Right cardiac atrium (tissue), 5 donors: ENCODE measurements around the gene SYNPR. TPM values are rescaled to one million over a fixed set of nuclear protein-coding genes. Genes with fewer than 3 reads are reported as not detected.

Experiments used
- ATAC-seq, 2 donors: fragments of 200-7000 bp; cut with Tn5 transposase; one replicate each; pipeline versions ENCODE4 v1.8.0 to v1.9.1; 2020; ENCODE audit warnings: moderate library complexity in 2 of 2, mild to moderate bottlenecking in 1 of 2
- DNase-seq, 3 donors: peaks; one replicate each; pipeline ENCODE4 v3.0.0-alpha.2; 2020
- H3K27ac ChIP-seq: one replicate; pipeline ENCODE4 v1.5.1; 2013; ENCODE audit warnings: mild to moderate bottlenecking, low read length, control low read depth, moderate library complexity
- H3K27me3 ChIP-seq: one replicate; pipeline ENCODE4 v1.6.1; 2013; ENCODE audit not compliant: control insufficient read depth, insufficient read depth
- H3K4me1 ChIP-seq: one replicate; pipeline ENCODE4 v1.6.1; 2013; ENCODE audit warnings: low read length; ENCODE audit not compliant: control insufficient read depth, insufficient read depth
- H3K4me3 ChIP-seq: one replicate; pipeline ENCODE4 v1.5.1; 2013; ENCODE audit warnings: low read length, control low read depth
- H3K9me3 ChIP-seq: one replicate; pipeline ENCODE4 v1.6.1; 2013; ENCODE audit warnings: low read length; ENCODE audit not compliant: control insufficient read depth
- WGBS: extraction: QIAGEN DNeasy Blood & Tissue Kit; methylation state at CpG from one replicate; pipeline ENCODE4 v1.1.7; 2013; 5-methylcytosine and 5-hydroxymethylcytosine counted together
- intact Hi-C, 4 donors: fragments of 100-400 bp; cut with DNase I; formaldehyde crosslinking; loops; one replicate each; pipeline versions ENCODE4 v1.11.0 to v1.14.0; 2022 to 2023
- long read RNA-seq, 4 donors: library from polyadenylated mRNA; unstranded; transcript quantifications; one replicate each; pipeline ENCODE4 v2.0.0, GENCODE V29; 2020 to 2021
- polyA plus RNA-seq: library from polyadenylated mRNA; stranded (reverse); fragments of 200-250 nt; gene quantifications from one replicate; pipeline ENCODE4 v1.2.3, GENCODE V29; 2013
- total RNA-seq, 4 donors: library from RNA; stranded (reverse); fragmentation: NEBNext Ultra II Directional; extraction: Animal tissue kit (Norgen Biotek cat#: 25700); gene quantifications; one replicate each; pipeline ENCODE4 v1.2.1, GENCODE V29; 2021
- donor health status: healthy with polysubstance abuse.
- donor health status: DM: no; HTN: yes; CAD: no.
- donor health status: DM: no; HTN: no; CAD: no.
- donor health status: DM: no; HTN: yes; CAD: no; lungs with severe emphysema.
- donor health status: DM: yes; HTN: yes; CAD: no.

SYNPR gene
- total RNA-seq (10 to 100 TPM in 2 of 4 donors, 1 to 10 TPM in 2; 5.9 to 14.4 (median 10.8) TPM), polyA plus RNA-seq (3.8 TPM)
- long read RNA-seq, donor 1, partial matches to known transcripts = 0 of 8 reads
- long read RNA-seq, donor 1, other reads (novel, unspliced or antisense) = 8 of 8 reads
- long read RNA-seq, donor 2, partial matches to known transcripts = 1 of 5 reads
- long read RNA-seq, donor 2, other reads (novel, unspliced or antisense) = 4 of 5 reads
- long read RNA-seq, donor 3, partial matches to known transcripts = 4 of 17 reads
- long read RNA-seq, donor 3, other reads (novel, unspliced or antisense) = 13 of 17 reads
- long read RNA-seq, donor 4, partial matches to known transcripts = 0 of 4 reads
- long read RNA-seq, donor 4, other reads (novel, unspliced or antisense) = 4 of 4 reads

DNA sequence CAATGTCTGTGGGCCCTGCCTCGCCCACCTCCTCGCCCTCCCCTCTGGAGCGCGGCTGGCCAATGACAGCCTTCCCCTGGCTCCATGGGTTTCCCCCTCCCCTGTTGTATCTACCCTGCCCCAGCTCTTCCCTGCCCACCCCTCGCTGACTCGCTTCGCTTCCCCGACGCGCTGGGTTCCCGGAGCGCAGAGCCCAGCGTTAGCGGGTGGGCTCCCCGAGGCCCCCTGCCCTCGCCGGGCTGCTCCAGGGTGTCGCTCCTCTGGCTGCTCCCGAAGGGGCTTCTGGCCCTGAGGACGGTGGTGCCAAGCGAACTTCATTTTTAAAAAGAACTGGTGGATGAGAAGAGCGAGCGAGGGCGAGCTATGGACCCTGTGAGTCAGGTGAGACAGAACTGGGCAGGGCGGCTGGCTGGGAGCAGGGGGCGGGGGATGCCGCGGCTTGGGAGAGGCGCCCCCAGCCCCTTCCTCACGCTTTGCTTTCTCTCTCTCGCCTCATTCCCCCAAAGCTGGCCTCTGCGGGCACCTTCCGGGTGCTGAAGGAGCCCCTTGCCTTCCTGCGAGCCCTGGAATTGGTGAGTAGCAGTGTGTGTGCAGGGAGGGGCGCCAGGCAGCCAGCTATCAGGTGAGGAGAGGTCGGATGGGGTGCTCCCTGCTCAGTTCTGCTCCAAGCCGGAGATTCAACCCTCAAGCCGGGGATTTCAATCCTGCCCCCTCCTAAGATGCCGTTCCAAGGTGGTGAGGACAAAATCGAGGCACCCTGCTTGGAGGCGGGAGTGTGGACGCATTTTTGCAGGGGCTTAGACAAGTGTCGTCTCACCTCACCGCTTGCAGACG, at the start of gene SYNPR:
TSS of gene SYNPR (plus strand) at position 138 of the 834 bp plus-strand sequence.
- no peaks in the 10 kb centered on the region for H3K9me3 ChIP-seq
- intact Hi-C loops = no loop called here
- ATAC-seq = peak in 1 of 2 donors; percentile 45
- 3% methylated on average over 45 of the region's 45 CpGs for WGBS
- no peak within 1 kb of the TSS for H3K4me3 ChIP-seq
- H3K27me3 ChIP-seq = no peaks in the 10 kb centered on the region
- H3K4me1 ChIP-seq = no peaks in the 10 kb centered on the region
- DNase-seq = peak in 2 of 3 donors; percentile 30 to 39
- no peak within 1 kb of the TSS for H3K27ac ChIP-seq

DNA sequence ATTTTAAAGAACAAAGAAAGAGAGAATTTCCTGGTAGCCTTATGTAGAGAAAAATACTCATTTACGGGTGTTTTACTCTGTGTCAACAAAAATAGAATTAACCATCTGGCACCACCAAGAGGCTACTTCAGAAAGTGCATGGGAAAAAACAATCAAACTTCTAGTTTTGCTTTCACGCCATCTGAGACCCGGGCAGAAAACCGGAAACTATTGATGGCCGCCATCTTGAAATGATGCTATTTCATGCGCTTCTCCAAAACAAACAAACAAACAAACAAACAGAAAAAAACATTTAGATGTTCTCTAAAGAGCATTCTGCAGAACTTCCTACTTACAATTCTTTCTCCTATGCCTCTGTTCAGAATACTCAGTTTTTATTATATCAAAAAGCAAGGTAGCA, 49.4 kb upstream of the SYNPR start:
- ATAC-seq = peak; percentile 42 to 48

DNA sequence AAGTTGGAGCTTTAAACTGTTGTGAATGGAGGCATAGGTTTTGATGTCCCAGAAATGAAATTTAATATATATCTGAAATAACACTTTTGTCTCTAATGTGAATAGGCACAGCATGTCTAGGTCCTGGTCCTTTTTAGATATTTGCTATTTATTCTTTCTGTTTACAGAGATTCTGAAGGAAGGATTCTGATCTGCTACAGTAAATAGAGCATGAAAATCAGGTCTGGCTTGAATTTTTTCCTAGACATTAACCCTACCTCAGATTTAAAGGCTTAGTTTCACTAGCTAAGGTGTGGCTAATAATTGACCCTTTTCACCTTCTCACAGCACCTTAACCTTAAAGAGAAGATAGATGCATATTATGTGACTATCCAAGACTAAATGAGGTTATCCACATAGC, 48.0 kb upstream of the SYNPR start:
- H3K9me3 ChIP-seq = no peaks in the 10 kb centered on the region
- no peak overlapping the region for H3K27ac ChIP-seq
- ATAC-seq (no peak), DNase-seq (no peak)
- intact Hi-C loops = loop anchor here in 1 of 4 donors (5.0 kb wide), 1 partner anchor 563 kb away; no protein-coding TSS in a partner anchor
- H3K4me1 ChIP-seq = no peaks in the 10 kb centered on the region
- no peak overlapping the region for H3K4me3 ChIP-seq
- H3K27me3 ChIP-seq = no peaks in the 10 kb centered on the region

More for the DNA sequence above, 49.4 kb upstream of the SYNPR start:
- intact Hi-C loops = loop anchor here in 1 of 4 donors (10.0 kb wide), 1 partner anchor 604 kb away; no protein-coding TSS in a partner anchor
- H3K4me3 ChIP-seq = no peak overlapping the region
- no peak overlapping the region for H3K27ac ChIP-seq
- no peaks in the 10 kb centered on the region for H3K9me3 ChIP-seq
- WGBS = 13% methylated on average over 6 of the region's 6 CpGs
- H3K27me3 ChIP-seq = no peaks in the 10 kb centered on the region
- H3K4me1 ChIP-seq = no peaks in the 10 kb centered on the region
- DNase-seq = no peak

DNA sequence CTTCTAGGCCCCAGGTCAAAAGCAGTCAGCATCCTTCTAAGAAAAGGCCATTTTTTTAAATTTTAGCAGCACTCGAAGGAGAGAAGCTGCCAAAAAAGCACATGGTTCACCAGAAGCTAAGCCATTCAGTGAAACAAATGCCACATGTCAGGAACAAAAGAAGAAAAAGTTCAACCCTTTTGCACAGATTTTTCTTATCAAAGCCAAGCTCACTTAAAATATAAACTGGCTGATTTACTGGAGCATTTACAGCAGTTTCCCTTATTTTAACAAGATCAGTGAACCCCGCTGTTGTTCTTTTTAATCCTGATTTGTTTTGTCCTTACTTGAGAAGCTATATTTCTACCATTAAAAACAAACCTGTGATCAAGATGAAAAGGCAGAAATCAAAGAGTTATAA, 46.5 kb upstream of the SYNPR start:
- no peak for ATAC-seq
- Histone ChIP-seq H3K4me1 (no peaks in the 10 kb centered on the region), H3K27ac (no peak overlapping the region), H3K4me3 (no peak overlapping the region), H3K9me3 (no peaks in the 10 kb centered on the region), H3K27me3 (no peaks in the 10 kb centered on the region)
- intact Hi-C loops = loop anchor here in 1 of 4 donors (5.0 kb wide), 1 partner anchor 564 kb away; no protein-coding TSS in a partner anchor
- no peak for DNase-seq
- WGBS = 61% methylated on average over 2 of the region's 2 CpGs

DNA sequence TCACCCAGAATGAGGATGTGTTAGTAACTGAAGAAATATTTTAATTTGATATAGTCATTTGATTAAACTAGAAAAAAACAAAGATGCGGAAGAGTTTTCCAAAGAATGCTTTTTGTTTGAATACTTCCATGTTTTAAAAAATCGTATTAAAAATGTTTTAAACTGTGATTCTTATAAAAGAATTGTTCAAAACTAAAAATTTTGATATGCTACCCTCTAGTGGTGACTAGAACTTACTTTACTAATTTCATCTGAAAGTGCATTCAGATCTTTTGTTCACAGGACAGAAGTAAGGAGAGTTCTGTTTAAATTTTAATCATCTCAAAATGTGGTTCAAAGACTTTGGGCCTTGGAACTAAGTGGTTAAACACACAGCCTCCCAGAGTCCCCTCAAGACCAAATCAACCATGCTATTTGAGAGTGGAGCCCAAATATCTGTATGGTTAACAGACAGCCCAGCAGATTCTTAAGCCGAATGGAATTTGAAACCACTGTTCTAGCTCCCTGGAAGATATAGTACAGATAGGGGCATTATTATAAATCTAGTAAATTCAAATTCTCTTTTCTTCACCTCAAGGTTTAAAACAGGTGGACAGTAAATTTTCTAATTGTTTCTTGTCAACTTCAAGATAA, 45.2 kb upstream of the SYNPR start:
- ATAC-seq (no peak), DNase-seq (no peak)
- 55% methylated on average over 3 of the region's 3 CpGs for WGBS
- no peaks in the 10 kb centered on the region for H3K9me3 ChIP-seq
- H3K4me1 ChIP-seq = no peaks in the 10 kb centered on the region
- no peak overlapping the region for H3K4me3 ChIP-seq
- H3K27me3 ChIP-seq = no peaks in the 10 kb centered on the region
- intact Hi-C loops = loop anchor here in 1 of 4 donors (5.0 kb wide), 1 partner anchor 566 kb away; no protein-coding TSS in a partner anchor
- no peak overlapping the region for H3K27ac ChIP-seq

DNA sequence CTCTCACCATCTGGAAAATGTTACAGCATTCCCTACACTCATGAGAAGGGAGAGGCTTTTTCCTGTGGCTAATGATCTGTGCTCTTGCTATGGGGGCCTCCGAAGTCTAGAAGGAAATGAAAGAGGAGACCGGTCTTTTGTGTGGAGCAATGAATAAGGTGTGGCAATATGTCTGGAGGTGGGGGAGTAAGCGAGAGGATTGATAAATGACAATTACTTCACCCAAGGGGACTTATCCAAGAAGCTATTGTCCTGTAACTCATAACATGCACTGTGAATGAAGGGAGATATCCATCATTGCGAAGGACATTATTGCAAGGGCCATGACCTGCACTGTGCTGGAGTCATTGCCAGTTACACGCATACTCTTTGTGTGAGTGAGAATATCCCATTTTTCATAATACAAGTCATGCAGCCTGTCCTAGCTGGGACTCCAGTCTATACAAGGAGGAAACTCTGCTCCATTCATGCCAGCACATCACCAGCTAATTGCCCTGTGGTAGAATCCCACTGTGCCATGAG, 37.7 kb upstream of the SYNPR start:
- no peak overlapping the region for H3K27ac ChIP-seq
- DNase-seq (no peak), ATAC-seq (no peak)
- intact Hi-C loops = no loop called here
- 61% methylated on average over 5 of the region's 5 CpGs for WGBS
- H3K27me3 ChIP-seq = no peaks in the 10 kb centered on the region
- no peaks in the 10 kb centered on the region for H3K4me1 ChIP-seq
- no peak overlapping the region for H3K4me3 ChIP-seq
- no peaks in the 10 kb centered on the region for H3K9me3 ChIP-seq

DNA sequence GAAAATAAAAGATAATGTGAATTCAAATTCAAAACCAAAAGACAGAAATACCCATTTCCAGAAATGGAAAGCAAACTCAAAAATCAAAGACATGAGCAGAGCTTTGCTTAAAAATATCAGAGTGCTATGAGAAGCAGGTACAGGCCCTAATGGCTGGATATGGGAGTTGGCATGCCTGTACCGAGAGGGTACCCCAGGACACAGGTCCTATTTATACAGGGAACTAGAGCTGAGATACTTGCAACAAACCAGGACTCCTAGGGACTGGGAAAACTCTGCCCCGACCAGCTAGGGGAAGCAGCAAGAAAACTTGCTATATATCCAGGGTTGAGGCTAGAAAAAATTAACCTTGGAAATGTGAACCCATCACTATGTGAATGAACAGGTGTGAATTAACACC, 36.0 kb upstream of the SYNPR start:
- intact Hi-C loops = no loop called here
- H3K4me3 ChIP-seq = no peak overlapping the region
- DNase-seq = no peak
- 58% methylated on average over 2 of the region's 2 CpGs for WGBS
- no peaks in the 10 kb centered on the region for H3K9me3 ChIP-seq
- no peak for ATAC-seq
- H3K27me3 ChIP-seq = no peaks in the 10 kb centered on the region
- no peaks in the 10 kb centered on the region for H3K4me1 ChIP-seq
- H3K27ac ChIP-seq = no peak overlapping the region

DNA sequence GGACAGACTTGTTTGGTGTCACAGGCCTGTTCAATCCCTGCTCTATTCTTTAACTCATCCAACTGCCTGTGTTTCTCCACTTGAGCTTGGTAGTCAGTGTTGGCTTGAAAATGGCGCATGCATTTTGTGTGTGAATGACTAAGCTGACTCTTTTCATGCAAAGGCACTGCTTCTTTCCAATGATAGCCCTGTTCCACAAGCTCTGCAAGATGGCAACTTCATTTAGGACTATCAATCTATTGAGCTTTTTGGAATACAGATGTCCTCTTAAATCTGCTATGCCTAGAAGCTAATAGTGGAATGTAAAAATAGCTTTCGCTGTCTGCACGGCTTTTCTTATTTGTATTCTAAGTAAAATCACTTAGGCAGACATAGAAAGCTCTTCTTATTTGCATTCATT, 33.6 kb upstream of the SYNPR start:
- DNase-seq (no peak), ATAC-seq (no peak)
- Histone ChIP-seq H3K27ac (no peak overlapping the region), H3K27me3 (no peaks in the 10 kb centered on the region), H3K9me3 (no peaks in the 10 kb centered on the region), H3K4me3 (no peak overlapping the region), H3K4me1 (no peaks in the 10 kb centered on the region)
- WGBS = 89% methylated on average over 3 of the region's 3 CpGs
- intact Hi-C loops = no loop called here

DNA sequence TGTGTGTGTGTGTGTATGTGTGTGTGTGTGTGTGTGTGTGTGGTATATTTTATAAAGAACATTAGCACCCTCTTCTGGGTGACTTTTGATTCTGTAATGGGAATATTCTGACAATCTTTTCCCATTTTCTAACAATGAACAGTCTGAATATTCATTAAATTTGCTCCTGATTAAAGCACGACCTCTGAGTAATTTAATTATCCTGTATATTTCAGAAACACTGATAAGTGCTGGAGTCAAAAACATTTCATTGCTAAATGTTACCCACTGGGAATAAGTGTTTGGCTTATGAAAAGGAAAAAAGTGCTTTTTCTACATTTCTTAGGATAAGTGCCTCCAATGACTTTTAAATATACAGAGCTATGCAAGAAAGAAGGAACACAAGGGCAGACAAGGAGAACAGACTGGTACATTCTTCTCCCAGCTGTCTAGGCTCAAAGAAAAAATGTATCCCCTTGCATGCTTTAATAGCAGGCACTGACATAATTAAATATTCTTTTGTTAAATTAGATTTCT, 32.3 kb upstream of the SYNPR start:
- Histone ChIP-seq H3K27me3 (no peaks in the 10 kb centered on the region), H3K4me1 (no peaks in the 10 kb centered on the region), H3K4me3 (no peak overlapping the region), H3K27ac (no peak overlapping the region), H3K9me3 (no peaks in the 10 kb centered on the region)
- ATAC-seq (peak in 1 of 2 donors; percentile 65), DNase-seq (no peak)
- intact Hi-C loops = no loop called here
- WGBS = 32% methylated on average over 1 of the region's 1 CpG

DNA sequence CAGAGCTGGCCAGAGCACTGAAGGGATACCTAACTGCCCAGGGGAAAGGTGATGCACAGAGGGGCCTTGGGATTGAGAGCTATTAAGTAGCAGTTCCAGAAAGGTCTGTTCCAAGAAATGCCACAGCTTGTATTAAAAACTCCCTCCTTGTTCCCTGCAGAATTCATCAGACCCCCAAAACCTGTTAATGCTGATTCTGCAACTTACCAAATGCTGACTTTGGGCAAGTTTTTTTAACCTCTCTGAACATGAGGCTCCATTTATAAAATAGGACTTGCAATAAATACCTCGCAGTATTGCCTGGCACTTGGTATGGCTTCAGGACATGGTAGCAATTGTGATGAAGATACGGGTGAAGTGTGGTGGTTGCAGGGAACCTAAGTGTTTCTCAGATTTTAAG, 30.1 kb upstream of the SYNPR start:
- no peaks in the 10 kb centered on the region for H3K4me1 ChIP-seq
- no peak for ATAC-seq
- 82% methylated on average over 2 of the region's 2 CpGs for WGBS
- H3K27ac ChIP-seq = no peak overlapping the region
- H3K9me3 ChIP-seq = no peaks in the 10 kb centered on the region
- DNase-seq = no peak
- no peak overlapping the region for H3K4me3 ChIP-seq
- H3K27me3 ChIP-seq = no peaks in the 10 kb centered on the region
- intact Hi-C loops = no loop called here
